GM18951 (cell line): Measurements from ENCODE around the gene LTBP2.

Source experiments
- POLR2A ChIP-seq: IDR thresholded peaks from 4 replicates; pipeline ENCODE4 v1.6.1; 2011; ENCODE audit warnings: mild to moderate bottlenecking; ENCODE audit not compliant: insufficient read length, insufficient read depth; ENCODE audit errors: extremely low read depth
- in situ Hi-C: fragments of 300-500 bp; cut with MboI; formaldehyde crosslinking; loops from one replicate; pipeline ENCODE4 v1.12.0; 2022; ENCODE audit warnings: low sequenced_read_pairs, mixed read lengths, inconsistent platforms; ENCODE audit not compliant: unreplicated experiment

The LTBP2 gene

GRCh38 chr14:74508292-74508731 is 103.7 kb downstream of the LTBP2 start:
- in situ Hi-C loops, result no loop called here
- no peak for TF ChIP-seq POLR2A

- in situ Hi-C loops, result no loop called here
- TF ChIP-seq POLR2A, result no peak
Observed at GRCh38 chr14:74507840-74508239, 104.2 kb downstream of the LTBP2 start.

- in situ Hi-C loops, result no loop called here
Observed at GRCh38 chr14:74507085-74507484, 105.0 kb downstream of the LTBP2 start.

GRCh38 chr14:74506411-74506851 is 105.6 kb downstream of the LTBP2 start:
- in situ Hi-C loops, result no loop called here
- TF ChIP-seq POLR2A, result no peak

More at GRCh38 chr14:74507085-74507484, 105.0 kb downstream of the LTBP2 start:
- no peak for TF ChIP-seq POLR2A

GRCh38 chr14:74505831-74506230 is 106.2 kb downstream of the LTBP2 start:
- in situ Hi-C loops, result no loop called here
- no peak for TF ChIP-seq POLR2A

- in situ Hi-C loops, result no loop called here
- no peak for TF ChIP-seq POLR2A
Observed at GRCh38 chr14:74504874-74505720, 106.9 kb downstream of the LTBP2 start.

- in situ Hi-C loops, result no loop called here
- no peak for TF ChIP-seq POLR2A
Observed at GRCh38 chr14:74504412-74504811, 107.6 kb downstream of the LTBP2 start.

- no peak for TF ChIP-seq POLR2A
- in situ Hi-C loops, result no loop called here
Observed at GRCh38 chr14:74503938-74504335, 108.1 kb downstream of the LTBP2 start.

GRCh38 chr14:74503291-74503937 is 108.6 kb downstream of the LTBP2 start:
- in situ Hi-C loops, result no loop called here
- no peak for TF ChIP-seq POLR2A

- TF ChIP-seq POLR2A, result no peak
- in situ Hi-C loops, result no loop called here
Observed at GRCh38 chr14:74502236-74503019, 109.6 kb downstream of the LTBP2 start.

- no peak for TF ChIP-seq POLR2A
- in situ Hi-C loops, result no loop called here
Observed at GRCh38 chr14:74501691-74502090, 110.3 kb downstream of the LTBP2 start.

- no peak for TF ChIP-seq POLR2A
- in situ Hi-C loops, result no loop called here
Observed at GRCh38 chr14:74501135-74501614, 110.9 kb downstream of the LTBP2 start.
